ENCODE measurements around the gene BCKDHB.

DNA sequence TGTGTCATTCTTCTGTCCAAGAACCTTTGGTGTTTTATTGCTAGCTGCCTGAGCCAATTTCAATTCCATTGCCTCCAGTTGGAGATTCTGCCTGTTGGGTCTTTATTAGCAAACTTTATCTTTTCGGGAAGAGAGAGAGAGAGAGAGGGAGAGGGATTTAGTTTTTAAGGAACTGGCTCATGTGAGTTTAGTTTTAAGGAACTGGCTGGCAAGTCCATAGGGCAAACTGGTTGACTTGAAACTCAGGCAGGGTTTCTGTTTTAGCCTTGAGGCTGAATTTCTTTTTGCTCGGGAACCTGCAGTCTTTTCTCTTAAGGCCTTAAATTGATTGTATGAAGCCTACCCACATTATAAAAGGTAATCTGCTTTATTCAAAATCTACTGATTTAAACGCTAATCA lies 23.0 kb downstream of the BCKDHB start:
- TF ChIP-seq, protein P1, sequence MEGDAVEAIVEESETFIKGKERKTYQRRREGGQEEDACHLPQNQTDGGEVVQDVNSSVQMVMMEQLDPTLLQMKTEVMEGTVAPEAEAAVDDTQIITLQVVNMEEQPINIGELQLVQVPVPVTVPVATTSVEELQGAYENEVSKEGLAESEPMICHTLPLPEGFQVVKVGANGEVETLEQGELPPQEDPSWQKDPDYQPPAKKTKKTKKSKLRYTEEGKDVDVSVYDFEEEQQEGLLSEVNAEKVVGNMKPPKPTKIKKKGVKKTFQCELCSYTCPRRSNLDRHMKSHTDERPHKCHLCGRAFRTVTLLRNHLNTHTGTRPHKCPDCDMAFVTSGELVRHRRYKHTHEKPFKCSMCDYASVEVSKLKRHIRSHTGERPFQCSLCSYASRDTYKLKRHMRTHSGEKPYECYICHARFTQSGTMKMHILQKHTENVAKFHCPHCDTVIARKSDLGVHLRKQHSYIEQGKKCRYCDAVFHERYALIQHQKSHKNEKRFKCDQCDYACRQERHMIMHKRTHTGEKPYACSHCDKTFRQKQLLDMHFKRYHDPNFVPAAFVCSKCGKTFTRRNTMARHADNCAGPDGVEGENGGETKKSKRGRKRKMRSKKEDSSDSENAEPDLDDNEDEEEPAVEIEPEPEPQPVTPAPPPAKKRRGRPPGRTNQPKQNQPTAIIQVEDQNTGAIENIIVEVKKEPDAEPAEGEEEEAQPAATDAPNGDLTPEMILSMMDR (IDR thresholded peaks at IDR 0.05) = no peak
- TF ChIP-seq POLR2AphosphoS5 (IDR thresholded peaks at IDR 0.05) (no peak), EP300 (IDR thresholded peaks at IDR 0.05) (no peak)
